Muscle of arm (tissue), 12 donors: ENCODE results near the gene SNX8. TPM values are rescaled to one million over a fixed set of nuclear protein-coding genes. Genes with fewer than 3 reads are reported as not detected.
"Not testable (repeated sequence)": the region's sequence is repeated elsewhere in the genome, so short reads cannot be mapped to it uniquely, and the experiment has no call there.

Experiments
- DNase-seq: peaks from one replicate; pipeline ENCODE4 v3.0.0-alpha.2; 2013
- polyA plus RNA-seq, 12 donors: library from polyadenylated mRNA; unstranded; fragments of 120-200 nt; gene quantifications; one replicate each; pipeline ENCODE4 v1.2.1, GENCODE V29; 2013; ENCODE audit not compliant: insufficient read length in 12 of 12

Gene SNX8
- polyA plus RNA-seq, 12 donors, result 14.1 to 40.2 (median 27.0) TPM; not detected in 1

DNA sequence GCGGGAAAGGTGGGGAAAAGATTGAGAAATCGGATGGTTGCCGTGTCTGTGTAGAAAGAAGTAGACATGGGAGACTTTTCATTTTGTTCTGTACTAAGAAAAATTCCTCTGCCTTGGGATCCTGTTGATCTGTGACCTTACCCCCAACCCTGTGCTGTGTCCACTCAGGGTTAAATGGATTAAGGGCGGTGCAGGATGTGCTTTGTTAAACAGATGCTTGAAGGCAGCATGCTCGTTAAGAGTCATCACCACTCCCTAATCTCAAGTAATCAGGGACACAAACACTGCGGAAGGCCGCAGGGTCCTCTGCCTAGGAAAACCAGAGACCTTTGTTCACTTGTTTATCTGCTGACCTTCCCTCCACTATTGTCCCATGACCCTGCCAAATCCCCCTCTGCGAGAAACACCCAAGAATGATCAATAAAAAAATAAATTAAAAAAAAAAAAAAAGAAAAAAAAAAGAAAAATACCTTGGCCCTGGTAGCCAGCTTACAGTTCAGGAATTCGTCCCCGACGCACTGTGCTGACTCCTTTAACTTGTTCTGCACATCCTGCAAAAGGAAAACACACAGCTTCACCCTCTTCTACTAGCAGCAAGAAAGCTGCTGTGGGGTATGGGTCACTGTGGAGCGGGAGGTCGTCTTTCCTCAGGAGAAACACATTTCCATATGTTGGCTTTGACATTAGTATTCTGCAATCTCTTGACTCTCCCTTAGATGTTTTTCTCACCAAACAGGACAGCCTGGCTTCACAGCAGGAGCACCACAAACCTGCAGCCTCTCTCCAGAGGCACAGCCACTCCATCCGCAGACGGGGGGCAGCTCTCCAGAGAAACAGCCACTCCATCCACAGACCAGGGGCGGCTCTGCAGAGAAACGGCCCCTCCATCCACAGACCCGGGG lies 44.9 kb downstream of the SNX8 start:
- DNase-seq, result not testable (repeated sequence)

DNA sequence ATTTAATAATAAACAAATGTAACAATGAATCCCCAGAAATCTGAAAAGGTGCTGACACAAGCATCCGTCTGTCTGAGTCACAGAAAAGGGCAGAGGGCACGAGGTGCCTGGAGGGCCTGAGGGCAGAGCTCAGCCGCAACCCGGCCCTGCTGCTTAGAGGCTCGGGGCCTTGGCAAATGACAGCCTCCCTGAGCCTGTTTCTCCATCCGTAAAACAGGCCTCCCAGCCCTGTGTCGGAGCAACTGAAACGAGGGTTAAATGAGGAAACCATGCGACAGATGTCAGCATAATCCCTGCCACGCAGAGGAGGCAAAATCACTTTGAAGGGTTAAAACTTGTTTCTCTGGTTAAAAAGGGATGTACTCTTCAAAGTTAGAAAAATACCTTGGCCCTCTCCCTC lies 47.3 kb downstream of the SNX8 start:
- no peak for DNase-seq

DNA sequence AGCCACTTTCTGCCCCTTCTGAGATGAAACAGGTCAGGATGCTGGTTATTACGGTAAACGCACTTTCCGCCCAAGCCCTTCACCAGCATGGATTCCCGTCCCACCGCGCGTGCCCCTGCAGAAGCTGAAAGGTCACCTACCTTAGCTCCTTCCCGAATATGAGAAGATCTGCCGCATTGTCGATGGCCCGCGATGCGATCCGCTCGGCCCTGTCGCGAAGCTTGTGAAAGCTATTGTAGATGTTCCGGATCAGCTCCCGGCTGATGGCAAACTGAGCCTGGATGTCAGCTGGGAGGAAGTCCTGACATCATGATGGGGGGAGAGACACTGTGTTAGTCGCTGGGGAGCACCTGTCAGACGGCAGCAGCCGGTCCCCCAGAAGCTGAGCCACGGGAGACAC lies 50.1 kb downstream of the SNX8 start:
- DNase-seq, result no peak

DNA sequence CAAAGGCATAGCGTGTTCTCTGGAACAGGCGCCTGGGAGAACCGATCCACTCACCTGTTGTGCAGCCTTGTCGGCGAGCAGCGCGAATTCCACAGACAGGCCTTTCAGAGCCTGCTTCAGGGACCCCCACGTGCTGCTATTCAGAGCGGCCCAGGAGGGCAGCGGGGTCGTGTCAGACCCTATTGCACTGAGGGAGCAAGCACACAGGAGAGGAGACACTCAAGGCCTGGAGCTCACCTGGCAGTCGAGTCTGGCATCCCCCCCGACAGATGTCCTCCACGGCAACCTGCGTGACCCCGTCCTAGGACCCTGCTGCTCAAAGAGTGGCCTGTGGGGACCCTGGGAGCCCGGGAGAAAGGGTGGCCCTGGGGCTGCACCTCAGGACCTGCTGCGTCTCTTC lies 51.1 kb downstream of the SNX8 start:
- DNase-seq, result no peak

DNA sequence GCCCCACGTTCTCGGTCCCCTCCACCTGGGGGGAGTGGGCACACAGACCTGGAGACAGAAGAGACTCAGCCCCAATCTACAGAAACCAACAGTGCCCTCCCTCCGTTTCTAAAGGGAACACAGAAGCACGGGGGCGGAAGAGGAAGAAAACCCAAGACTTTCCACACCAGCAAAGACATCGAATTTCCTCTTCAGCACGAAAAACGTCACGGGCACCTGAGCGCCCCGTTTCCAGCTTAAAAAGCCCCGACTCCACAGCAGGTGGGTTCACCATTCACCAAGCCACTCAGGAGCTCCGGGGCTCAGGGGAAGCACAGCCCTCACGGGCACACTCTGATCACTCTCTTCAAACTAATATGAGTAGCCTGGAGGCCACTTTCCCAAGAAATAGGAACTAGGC lies 52.6 kb downstream of the SNX8 start:
- DNase-seq, result no peak

DNA sequence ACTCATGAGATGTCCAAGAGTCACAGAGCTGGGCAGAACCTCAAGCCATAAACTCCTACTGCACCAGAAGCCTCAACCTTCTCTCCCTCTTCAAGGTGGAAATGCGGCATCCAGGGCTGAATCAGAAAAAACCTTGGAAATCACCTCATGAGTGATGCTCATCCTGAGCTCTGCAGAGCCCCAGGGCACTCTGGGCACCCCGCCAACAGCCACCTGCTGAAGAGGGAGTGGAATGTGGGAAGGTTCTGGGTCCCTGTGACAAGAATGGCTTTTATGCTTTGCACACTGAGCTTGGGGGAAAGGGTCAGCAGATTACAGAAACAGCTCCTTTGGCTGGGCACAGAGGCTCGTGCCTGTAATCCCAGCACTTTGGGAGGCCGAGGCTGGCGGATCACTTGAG lies 53.4 kb downstream of the SNX8 start:
- no peak for DNase-seq

DNA sequence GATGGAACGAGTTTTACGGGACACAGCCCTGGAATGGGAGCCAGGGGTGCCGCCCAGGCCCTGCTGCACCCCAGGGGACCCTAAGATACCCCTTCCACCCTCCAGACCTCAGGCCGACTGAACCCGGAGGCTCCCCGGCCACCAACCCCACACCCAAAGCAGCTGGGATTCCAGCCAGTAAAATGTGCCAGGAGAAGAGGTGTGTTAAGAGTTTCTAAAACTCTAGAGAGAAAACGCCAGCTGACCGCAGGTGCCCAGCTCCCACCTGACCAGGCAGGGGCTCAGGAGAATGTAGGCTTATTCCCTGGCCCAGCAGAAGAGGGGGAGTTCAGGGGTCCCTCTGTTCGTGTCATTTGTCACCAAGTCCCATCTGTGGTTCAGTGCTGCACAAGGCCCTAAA lies 54.8 kb downstream of the SNX8 start:
- DNase-seq, result no peak

DNA sequence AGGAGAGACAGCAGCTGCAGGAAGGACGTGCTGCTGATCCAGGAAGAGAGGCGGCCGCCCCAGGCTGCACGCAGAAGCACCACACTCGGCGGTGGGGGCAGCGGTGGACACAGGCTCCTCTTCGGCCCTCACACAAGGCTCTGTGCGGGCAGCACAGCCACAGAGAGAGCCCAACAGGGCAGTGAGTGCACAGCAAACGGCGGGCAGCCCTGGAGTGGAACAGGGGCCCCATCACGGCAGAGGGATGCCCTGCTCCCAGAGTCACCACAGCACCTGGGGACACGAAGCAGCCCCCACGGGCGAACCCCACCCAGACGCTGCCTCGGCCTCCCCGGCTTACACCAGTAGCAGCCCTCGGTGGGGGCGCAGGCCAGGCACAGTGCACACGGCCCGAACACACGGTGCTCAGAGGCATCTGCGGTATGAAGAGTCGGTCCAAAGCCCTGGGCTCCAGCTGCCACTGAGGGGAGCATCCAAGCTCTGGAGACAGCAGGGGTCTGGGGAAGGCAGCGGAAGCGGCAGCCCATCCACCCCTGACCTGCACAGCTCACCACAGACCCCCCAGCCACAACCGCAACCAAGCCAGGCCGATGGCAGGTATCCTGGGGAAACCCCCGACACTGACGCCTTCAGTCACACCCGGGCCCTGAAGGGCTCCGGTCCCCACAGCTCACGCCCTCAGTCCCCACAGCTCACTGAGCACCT lies 55.4 kb downstream of the SNX8 start:
- DNase-seq, result no peak

DNA sequence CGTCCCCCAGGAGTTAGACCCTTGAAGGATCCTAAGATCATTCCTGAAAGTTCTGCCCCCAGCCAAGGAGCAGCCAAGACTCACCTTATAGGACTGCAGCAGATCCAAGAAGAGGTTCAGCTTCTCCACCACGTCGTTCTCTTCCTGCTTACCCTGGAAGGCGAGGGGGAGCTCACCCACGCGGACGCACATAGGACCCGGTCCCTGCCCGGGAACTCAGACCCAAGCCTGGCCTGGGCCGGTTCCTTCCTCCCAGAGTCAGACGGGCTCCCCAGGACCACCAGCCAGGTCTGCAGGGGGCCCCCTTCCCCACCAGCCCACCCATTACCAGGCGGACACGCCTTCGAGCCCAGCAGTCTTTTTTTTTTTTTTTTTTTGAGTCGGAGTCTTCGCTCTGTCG lies 56.6 kb downstream of the SNX8 start:
- DNase-seq, result no peak

DNA sequence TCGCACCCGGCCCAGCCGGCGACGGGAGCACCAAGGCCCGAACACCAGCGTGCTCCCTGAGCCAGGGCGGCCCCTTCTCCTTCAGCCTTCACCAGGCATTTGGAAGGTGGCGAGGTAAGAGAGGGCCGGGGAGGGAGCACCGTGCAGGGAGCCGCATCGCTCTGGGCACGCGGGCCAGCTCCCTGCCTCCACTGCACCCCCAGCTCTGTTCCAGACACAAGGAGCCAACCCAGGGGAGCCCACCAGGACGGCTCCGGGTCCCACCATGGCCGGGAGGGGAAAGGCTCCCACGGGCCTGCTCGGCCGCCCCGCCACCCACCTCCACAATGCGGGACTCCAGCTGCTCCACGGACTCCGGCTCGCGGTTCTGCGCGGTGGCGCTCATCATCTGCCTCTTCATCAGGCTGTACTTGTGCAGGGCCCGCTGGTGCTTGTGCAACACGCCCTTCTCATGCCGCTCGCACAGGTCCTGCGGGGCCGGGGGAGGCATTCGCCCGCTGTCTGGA lies 57.1 kb downstream of the SNX8 start:
- no peak for DNase-seq

DNA sequence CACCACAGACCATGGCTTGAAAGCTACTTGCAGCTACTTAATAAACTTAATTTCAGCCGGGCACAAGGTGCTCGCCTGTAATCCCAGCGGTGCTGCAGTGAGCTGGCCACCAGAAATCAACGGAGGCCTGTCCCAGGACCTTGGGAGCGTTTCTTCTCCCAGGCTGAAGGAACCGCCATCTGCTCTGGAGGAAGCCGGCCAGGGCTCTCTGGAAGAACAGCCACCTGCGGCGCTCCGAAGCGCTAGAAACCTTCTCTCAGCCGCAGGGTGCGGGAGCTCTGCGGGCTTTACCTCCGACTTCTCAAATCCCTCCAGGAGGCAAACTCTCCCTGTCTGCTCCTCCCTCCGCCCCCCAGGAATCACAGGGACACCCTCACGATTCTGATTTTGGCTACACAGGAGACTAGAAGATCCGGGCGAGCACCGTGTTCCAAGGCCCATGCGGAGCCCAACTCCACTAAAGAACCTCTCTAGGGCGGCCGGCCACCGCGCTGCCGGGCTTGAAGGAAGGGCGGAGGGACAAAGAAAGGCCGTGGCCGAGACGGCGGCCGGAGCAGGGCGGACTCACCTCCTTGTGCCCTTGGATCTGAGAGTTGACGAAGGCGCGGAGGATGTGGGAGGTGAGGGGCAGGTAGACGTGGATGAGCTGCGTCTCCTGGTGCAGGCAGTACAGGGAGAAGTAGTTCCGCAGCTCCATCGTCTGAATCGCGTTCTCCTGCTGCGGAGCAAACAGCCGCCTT lies 57.8 kb downstream of the SNX8 start:
- DNase-seq, result no peak

DNA sequence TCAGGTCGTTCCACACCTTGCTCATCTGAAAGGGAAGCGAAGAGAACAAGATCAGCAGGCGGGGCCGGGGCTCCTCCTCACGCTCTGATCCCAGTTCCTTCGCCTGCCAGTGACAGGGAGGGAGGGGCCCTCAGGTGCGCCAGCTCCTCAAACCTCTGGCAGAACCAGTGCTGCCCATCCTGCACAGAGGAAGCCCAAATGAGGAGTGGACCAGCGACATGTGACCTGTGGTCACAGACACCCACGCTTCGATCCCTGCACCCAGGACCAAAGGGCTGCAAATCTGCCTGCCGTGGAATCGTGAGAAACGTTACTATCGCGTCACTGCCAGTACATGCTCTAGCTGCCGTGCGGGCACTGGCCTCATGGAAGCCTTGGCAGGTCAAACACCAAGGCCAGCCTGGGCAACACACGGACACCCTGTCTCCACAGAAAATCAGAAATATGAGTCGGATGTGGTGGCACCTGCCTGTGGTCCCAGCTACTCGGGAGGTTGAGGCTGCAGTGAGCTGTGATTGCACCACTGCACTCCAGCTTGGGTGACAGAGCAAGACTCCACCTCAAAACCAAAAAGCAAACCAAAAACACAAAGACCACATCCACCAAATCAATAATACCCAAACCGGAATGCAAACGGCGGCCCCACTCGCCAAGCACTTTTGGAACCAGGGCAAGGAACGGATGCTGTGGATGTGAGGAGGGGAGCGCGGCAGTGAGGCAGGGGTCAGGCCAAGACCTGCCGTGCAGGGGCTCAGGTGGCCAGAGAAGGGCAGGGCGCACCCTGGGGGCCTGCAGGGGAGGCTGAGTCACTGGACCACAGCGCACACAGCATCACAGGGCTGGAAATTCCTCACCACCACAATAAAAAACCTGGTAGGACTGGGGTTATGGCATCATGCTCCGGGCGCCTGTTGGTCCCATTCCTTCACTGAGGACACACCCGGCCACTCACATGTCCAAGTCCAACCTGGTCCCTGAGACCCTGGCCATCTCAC lies 58.8 kb downstream of the SNX8 start:
- DNase-seq, result no peak

DNA sequence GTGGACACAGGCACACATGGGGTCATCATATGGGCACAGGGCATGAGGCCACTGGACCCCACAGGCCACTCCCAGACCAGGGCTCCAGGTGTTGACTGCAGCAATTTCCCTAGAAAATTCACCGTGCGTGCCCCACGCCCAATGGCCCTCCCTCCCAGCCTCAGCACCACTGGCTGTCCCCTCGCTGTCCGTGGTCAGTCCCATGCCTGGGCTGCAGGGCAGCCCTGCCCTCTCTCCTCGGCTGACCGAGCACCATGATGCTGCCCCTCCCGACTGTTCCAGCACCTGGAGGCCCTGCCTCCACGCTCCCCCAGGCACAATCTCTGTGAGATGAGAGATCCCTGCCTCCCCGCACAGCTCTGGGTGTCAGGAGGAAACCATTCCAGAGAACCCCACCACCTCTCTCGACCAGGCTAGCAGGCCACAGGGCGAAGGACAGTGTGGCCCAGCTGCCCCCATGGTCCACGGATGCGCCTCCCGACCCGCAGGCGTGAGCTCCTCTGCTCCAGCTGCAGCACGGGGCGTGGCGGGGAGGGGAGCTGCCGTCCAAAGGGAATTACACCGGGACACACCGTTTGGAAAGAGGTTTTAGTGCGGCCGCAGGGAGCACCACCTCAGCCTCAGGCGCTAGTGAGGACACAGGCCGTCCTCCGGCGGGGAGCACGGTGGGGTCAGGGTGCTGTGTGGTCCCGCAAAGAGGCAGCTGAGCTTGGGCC lies 59.7 kb downstream of the SNX8 start:
- no peak for DNase-seq

DNA sequence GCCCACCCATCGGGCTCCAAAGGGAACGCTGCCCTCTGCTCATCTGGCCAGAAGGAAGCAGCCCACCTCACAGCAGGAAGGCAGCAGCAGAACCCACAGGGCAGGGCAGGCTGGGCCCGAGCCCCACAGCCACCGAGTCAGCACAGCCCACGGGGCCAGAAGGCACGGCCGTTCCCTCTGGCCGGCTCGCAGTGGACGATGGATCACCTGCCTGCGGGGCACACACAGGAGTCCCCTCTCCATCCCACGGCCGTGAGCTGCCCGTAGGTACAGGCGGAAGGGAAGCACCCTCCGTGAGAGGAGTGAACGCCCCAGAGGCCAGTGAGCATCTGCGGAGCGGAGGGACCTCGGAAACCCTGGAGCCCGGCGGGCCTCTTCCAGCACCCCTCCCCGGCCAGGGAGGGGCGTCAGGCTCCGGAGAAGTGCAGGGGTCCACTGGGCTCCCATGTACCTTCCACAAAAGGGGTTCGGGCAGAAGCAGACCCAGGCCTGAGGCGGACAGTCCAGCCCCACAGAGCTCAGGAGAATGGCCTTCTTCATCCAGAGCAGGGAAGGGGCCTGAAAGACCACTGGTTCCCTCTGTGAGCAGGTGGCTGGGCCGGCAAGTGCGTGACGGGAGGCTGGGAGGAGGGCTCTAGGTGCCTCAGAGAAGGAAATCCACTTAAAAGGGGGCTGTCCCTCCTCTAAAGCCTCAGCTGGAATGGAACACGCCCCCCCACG lies 60.6 kb downstream of the SNX8 start:
- DNase-seq, result no peak

DNA sequence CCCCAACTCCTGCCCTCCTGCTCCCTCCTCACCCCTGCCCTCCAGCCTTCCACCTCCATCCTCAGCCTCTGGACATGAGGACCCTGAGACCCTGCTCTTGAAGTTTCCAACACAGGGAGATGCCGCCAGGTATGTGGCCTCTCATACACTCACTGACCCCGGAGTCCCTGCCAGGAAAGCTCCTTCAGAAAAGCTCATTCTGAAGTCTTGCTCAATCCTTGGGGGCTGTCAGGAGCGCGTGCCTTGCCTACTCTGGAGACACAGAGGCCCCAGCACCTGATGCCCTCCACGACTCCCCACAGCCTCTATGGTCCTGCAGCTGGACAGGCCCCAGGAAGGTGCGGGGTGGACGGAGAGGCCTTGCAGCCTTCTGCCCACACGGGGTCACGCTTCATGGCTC lies 61.2 kb downstream of the SNX8 start:
- DNase-seq, result no peak

DNA sequence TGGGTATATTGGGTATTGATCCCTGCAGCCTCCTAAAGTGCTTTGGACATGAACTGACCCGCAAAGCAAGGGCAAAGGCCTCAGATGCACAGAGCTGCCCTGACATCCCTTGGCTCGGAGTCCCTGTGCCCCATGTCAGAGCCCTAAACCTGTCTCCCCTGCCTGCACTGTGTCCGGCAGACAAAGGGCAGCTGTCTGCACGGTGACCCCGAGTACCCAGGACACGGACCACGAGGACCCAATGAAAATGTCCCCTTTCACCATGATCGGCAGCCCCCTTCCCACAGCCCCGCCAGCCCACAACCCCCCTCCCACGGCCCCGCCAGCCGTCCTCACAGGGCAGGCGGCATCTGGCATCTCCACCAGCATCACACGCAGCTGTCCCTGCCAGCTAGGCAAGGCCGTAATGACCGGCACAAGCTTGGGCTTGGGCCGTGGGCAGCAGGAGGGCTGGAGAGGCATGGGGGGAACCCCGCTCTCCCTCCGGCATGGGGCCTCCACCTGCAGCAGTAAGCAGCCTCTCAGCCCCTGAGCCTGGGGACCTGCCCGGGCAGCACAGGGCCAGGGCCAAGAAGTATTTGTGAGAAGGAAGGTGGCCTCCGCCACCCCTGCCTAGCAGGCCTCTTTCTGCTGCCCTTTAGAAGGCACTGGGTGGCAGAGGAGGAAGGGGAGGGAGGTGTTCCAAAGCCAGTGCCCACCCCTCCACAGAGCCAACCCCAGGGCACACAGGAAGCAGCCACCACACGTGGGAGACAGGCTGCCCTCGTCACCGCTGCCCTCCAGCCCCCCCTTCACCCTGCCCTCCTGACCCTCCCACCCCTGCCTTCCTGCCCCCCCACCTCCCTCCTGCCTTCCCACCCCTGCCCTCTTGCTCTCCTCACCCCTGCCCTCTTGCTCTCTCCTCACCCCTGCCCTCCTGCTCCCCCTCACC lies 62.1 kb downstream of the SNX8 start:
- no peak for DNase-seq

DNA sequence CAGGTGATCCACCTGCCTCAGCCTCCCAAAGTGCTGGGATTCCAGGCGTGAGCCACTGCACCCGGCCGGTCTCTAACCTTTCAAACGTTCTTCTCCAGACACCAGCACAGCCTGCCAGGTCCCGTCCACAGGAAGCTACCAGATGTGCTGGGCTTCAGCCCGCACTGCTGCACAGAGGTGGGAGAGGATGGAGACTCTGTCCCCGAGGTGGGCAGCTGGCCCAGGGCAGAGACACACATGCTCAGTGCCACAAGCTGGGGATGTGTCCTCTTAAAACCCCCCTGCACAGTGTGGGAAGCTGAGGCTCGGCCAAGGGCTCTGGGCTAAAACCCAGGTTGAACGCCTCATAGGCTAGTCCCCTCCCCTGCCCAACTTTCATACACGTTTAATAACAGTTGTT lies 62.9 kb downstream of the SNX8 start:
- no peak for DNase-seq

DNA sequence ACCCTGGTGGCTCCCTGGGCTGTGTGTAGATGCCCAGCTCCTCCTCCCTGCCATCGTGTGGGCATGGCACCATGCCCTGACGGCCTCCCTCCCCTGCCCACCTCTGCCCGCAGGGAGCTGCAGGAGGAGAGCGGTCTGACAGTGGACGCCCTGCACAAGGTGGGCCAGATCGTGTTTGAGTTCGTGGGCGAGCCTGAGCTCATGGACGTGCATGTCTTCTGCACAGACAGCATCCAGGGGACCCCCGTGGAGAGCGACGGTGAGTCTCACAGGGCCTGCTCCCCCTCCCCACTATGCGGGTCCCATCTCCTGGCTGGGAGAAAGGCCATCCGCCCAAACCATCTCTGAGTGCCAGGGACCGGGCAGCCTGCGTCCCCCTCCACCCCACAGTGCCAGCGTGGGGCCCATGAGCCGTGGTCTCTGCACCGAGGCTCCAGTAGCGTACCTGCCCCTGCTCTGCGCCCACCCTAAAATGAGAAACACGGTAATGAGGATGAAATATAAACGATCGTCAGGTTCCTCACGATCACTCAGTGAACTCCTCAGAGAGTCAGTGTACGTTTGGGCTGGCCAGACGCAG lies 64.4 kb downstream of the SNX8 start:
- no peak for DNase-seq
